Measurements from ENCODE around the gene CHSY3.

Gene CHSY3

GRCh38 chr5:130158036-130158435 is 253.8 kb downstream of the CHSY3 start:
- no peak overlapping the region for H3K27ac ChIP-seq (ENCODE audit: insufficient read depth, low read length, poor library complexity, severe bottlenecking)
- no peaks in the 10 kb centered on the region for H3K4me1 ChIP-seq (ENCODE audit: control insufficient read depth, insufficient read depth, low read length, poor library complexity, severe bottlenecking)
- H3K4me3 ChIP-seq (ENCODE audit: insufficient read depth, low read depth, low read length, poor library complexity, severe bottlenecking) = no peak overlapping the region
- no peaks in the 10 kb centered on the region for H3K27me3 ChIP-seq (replicated peaks; ENCODE audit: control insufficient read depth, insufficient read depth, low read length, poor library complexity, severe bottlenecking)
- no peaks in the 10 kb centered on the region for H3K9me3 ChIP-seq (ENCODE audit: control insufficient read depth, low read length)
- no peaks in the 10 kb centered on the region for H3K36me3 ChIP-seq (ENCODE audit: control insufficient read depth, insufficient read depth, low read length)
- no peak for DNase-seq

- Histone ChIP-seq H3K36me3 (ENCODE audit: control insufficient read depth, insufficient read depth, low read length) (no peaks in the 10 kb centered on the region), H3K27ac (ENCODE audit: insufficient read depth, low read length, poor library complexity, severe bottlenecking) (no peak overlapping the region), H3K4me1 (ENCODE audit: control insufficient read depth, insufficient read depth, low read length, poor library complexity, severe bottlenecking) (no peaks in the 10 kb centered on the region), H3K27me3 (replicated peaks; ENCODE audit: control insufficient read depth, insufficient read depth, low read length, poor library complexity, severe bottlenecking) (no peaks in the 10 kb centered on the region), H3K4me3 (ENCODE audit: insufficient read depth, low read depth, low read length, poor library complexity, severe bottlenecking) (no peak overlapping the region), H3K9me3 (ENCODE audit: control insufficient read depth, low read length) (no peaks in the 10 kb centered on the region)
- DNase-seq = no peak
Measured at GRCh38 chr5:130159968-130160367, 255.7 kb downstream of the CHSY3 start.

DNA sequence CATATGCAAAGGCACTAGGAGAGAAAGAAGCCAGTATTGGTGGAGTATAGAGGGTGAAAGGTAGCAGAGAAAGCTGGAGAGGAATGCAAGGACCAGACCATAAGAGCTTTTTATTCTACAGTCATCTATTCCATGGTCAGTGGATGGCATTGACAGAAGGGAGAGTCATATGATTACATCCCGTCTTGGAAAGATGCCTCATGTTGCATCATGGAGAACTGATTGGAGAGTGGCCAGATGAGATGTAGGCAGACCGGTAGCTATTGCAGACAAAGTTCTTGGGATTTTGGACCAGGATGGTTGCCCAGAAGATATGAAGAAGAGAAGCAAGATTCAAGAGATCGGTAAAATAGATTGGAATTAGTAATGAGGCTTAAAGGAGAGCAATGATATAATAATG is 260.7 kb downstream of the CHSY3 start:
- no peak for DNase-seq
- Histone ChIP-seq H3K4me1 (ENCODE audit: control insufficient read depth, insufficient read depth, low read length, poor library complexity, severe bottlenecking) (no peaks in the 10 kb centered on the region), H3K4me3 (ENCODE audit: insufficient read depth, low read depth, low read length, poor library complexity, severe bottlenecking) (no peak overlapping the region), H3K9me3 (ENCODE audit: control insufficient read depth, low read length) (no peaks in the 10 kb centered on the region), H3K36me3 (ENCODE audit: control insufficient read depth, insufficient read depth, low read length) (no peaks in the 10 kb centered on the region), H3K27ac (ENCODE audit: insufficient read depth, low read length, poor library complexity, severe bottlenecking) (no peak overlapping the region), H3K27me3 (replicated peaks; ENCODE audit: control insufficient read depth, insufficient read depth, low read length, poor library complexity, severe bottlenecking) (no peaks in the 10 kb centered on the region)

DNA sequence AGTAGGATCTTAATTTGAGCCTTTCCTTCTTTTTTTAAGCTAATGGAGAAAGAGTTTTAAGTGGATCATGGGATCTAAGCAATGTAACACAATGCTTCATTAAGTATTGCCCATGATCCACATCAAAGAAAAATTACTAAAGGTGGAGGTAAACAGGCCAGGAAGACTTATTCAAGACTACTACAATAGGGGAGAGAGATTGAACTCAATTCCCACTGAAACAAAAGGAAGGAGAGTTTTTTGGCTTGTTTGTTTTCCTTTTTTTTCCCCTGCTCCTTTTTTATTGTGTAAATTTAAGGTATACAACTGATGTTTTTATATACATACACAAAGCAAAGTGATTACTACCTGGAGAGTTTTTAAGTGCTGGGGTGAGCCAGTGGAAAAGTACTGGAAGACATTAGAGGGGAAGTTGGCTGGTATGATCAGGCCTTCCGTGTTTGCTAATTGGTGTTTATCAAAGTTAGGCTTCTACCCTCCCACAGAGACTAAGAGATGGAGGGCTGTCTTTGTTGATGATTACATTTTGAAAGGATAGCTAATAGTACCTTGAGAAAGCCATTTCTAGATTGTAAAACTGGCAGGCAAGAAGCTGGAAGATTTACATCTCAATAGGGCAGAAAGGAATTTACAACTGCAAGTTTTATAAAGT is 262.7 kb downstream of the CHSY3 start:
- H3K4me1 ChIP-seq (ENCODE audit: control insufficient read depth, insufficient read depth, low read length, poor library complexity, severe bottlenecking) = no peaks in the 10 kb centered on the region
- no peak overlapping the region for H3K27ac ChIP-seq (ENCODE audit: insufficient read depth, low read length, poor library complexity, severe bottlenecking)
- no peak overlapping the region for H3K4me3 ChIP-seq (ENCODE audit: insufficient read depth, low read depth, low read length, poor library complexity, severe bottlenecking)
- no peaks in the 10 kb centered on the region for H3K9me3 ChIP-seq (ENCODE audit: control insufficient read depth, low read length)
- no peaks in the 10 kb centered on the region for H3K27me3 ChIP-seq (replicated peaks; ENCODE audit: control insufficient read depth, insufficient read depth, low read length, poor library complexity, severe bottlenecking)
- DNase-seq = no peak
- no peaks in the 10 kb centered on the region for H3K36me3 ChIP-seq (ENCODE audit: control insufficient read depth, insufficient read depth, low read length)

GRCh38 chr5:130168211-130168610 is 263.9 kb downstream of the CHSY3 start:
- no peak overlapping the region for H3K27ac ChIP-seq (ENCODE audit: insufficient read depth, low read length, poor library complexity, severe bottlenecking)
- DNase-seq = no peak
- no peaks in the 10 kb centered on the region for H3K27me3 ChIP-seq (replicated peaks; ENCODE audit: control insufficient read depth, insufficient read depth, low read length, poor library complexity, severe bottlenecking)
- no peak overlapping the region for H3K4me3 ChIP-seq (ENCODE audit: insufficient read depth, low read depth, low read length, poor library complexity, severe bottlenecking)
- H3K9me3 ChIP-seq (ENCODE audit: control insufficient read depth, low read length) = no peaks in the 10 kb centered on the region
- no peaks in the 10 kb centered on the region for H3K36me3 ChIP-seq (ENCODE audit: control insufficient read depth, insufficient read depth, low read length)
- no peaks in the 10 kb centered on the region for H3K4me1 ChIP-seq (ENCODE audit: control insufficient read depth, insufficient read depth, low read length, poor library complexity, severe bottlenecking)

GRCh38 chr5:130171699-130172098 is 267.4 kb downstream of the CHSY3 start:
- no peak overlapping the region for H3K27ac ChIP-seq (ENCODE audit: insufficient read depth, low read length, poor library complexity, severe bottlenecking)
- no peaks in the 10 kb centered on the region for H3K36me3 ChIP-seq (ENCODE audit: control insufficient read depth, insufficient read depth, low read length)
- no peaks in the 10 kb centered on the region for H3K27me3 ChIP-seq (replicated peaks; ENCODE audit: control insufficient read depth, insufficient read depth, low read length, poor library complexity, severe bottlenecking)
- no peaks in the 10 kb centered on the region for H3K4me1 ChIP-seq (ENCODE audit: control insufficient read depth, insufficient read depth, low read length, poor library complexity, severe bottlenecking)
- no peak for DNase-seq
- no peak overlapping the region for H3K4me3 ChIP-seq (ENCODE audit: insufficient read depth, low read depth, low read length, poor library complexity, severe bottlenecking)
- no peaks in the 10 kb centered on the region for H3K9me3 ChIP-seq (ENCODE audit: control insufficient read depth, low read length)

DNA sequence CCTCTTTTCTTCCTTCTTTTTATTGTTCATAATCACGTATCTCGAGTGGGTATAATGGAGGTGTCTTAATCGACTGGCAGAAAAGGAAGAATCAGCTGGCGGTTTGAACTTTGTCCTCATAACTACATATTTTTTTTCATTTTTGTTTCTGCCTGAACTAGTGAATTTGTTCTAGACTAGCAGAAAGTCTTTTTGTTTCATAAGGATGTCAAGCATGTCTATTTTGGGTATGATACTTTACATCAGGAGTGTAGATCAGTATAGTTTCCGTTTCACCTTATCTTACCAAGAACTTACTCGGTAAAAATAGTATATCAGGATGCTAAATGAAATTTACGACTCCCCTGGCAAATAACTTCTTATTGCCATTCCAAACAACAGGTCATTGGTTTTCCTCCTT is 278.9 kb downstream of the CHSY3 start:
- Histone ChIP-seq H3K4me3 (ENCODE audit: insufficient read depth, low read depth, low read length, poor library complexity, severe bottlenecking) (no peak overlapping the region), H3K36me3 (ENCODE audit: control insufficient read depth, insufficient read depth, low read length) (no peaks in the 10 kb centered on the region), H3K27me3 (replicated peaks; ENCODE audit: control insufficient read depth, insufficient read depth, low read length, poor library complexity, severe bottlenecking) (no peaks in the 10 kb centered on the region), H3K4me1 (ENCODE audit: control insufficient read depth, insufficient read depth, low read length, poor library complexity, severe bottlenecking) (no peaks in the 10 kb centered on the region), H3K9me3 (ENCODE audit: control insufficient read depth, low read length) (no peaks in the 10 kb centered on the region), H3K27ac (ENCODE audit: insufficient read depth, low read length, poor library complexity, severe bottlenecking) (no peak overlapping the region)
- no peak for DNase-seq

GRCh38 chr5:130189961-130190360 is 285.7 kb downstream of the CHSY3 start:
- H3K36me3 ChIP-seq (ENCODE audit: control insufficient read depth, insufficient read depth, low read length) = no peaks in the 10 kb centered on the region
- no peaks in the 10 kb centered on the region for H3K9me3 ChIP-seq (ENCODE audit: control insufficient read depth, low read length)
- H3K27me3 ChIP-seq (replicated peaks; ENCODE audit: control insufficient read depth, insufficient read depth, low read length, poor library complexity, severe bottlenecking) = no peaks in the 10 kb centered on the region
- no peak for DNase-seq
- no peak overlapping the region for H3K4me3 ChIP-seq (ENCODE audit: insufficient read depth, low read depth, low read length, poor library complexity, severe bottlenecking)
- no peaks in the 10 kb centered on the region for H3K4me1 ChIP-seq (ENCODE audit: control insufficient read depth, insufficient read depth, low read length, poor library complexity, severe bottlenecking)
- H3K27ac ChIP-seq (ENCODE audit: insufficient read depth, low read length, poor library complexity, severe bottlenecking) = no peak overlapping the region

DNA sequence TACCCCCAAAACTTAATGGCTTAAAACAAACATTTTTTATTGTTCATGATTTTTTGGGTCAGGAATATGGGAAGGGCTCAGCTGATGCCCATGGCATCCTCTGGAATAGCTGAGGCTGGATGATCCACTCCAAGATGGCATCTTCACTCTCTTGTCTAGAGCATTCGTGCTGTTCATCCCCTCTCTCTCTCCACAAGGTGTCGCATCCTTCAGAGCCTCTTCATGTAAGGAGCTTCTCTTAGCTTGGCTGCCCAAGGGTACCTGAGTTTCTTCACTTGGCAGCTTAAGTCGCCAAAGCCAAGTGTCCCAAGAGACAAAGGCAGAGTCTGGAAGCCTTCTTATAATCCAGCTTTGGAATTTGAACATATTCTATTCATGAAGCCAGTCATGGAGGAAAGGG is 294.7 kb downstream of the CHSY3 start:
- Histone ChIP-seq H3K4me1 (ENCODE audit: control insufficient read depth, insufficient read depth, low read length, poor library complexity, severe bottlenecking) (no peaks in the 10 kb centered on the region), H3K27ac (ENCODE audit: insufficient read depth, low read length, poor library complexity, severe bottlenecking) (no peak overlapping the region), H3K27me3 (replicated peaks; ENCODE audit: control insufficient read depth, insufficient read depth, low read length, poor library complexity, severe bottlenecking) (no peaks in the 10 kb centered on the region), H3K36me3 (ENCODE audit: control insufficient read depth, insufficient read depth, low read length) (no peaks in the 10 kb centered on the region), H3K9me3 (ENCODE audit: control insufficient read depth, low read length) (no peaks in the 10 kb centered on the region), H3K4me3 (ENCODE audit: insufficient read depth, low read depth, low read length, poor library complexity, severe bottlenecking) (no peak overlapping the region)
- DNase-seq = no peak

GRCh38 chr5:130206686-130207085 is 302.4 kb downstream of the CHSY3 start:
- H3K27me3 ChIP-seq (replicated peaks; ENCODE audit: control insufficient read depth, insufficient read depth, low read length, poor library complexity, severe bottlenecking) = no peaks in the 10 kb centered on the region
- no peak overlapping the region for H3K4me3 ChIP-seq (ENCODE audit: insufficient read depth, low read depth, low read length, poor library complexity, severe bottlenecking)
- DNase-seq = no peak
- no peaks in the 10 kb centered on the region for H3K4me1 ChIP-seq (ENCODE audit: control insufficient read depth, insufficient read depth, low read length, poor library complexity, severe bottlenecking)
- H3K27ac ChIP-seq (ENCODE audit: insufficient read depth, low read length, poor library complexity, severe bottlenecking) = no peak overlapping the region
- H3K9me3 ChIP-seq (ENCODE audit: control insufficient read depth, low read length) = no peaks in the 10 kb centered on the region
- no peaks in the 10 kb centered on the region for H3K36me3 ChIP-seq (ENCODE audit: control insufficient read depth, insufficient read depth, low read length)
